D721Med (cell line): ENCODE results near the gene IL17RE.
"Not testable (repeated sequence)": the region's sequence is repeated elsewhere in the genome, so short reads cannot be mapped to it uniquely, and the experiment has no call there.

ENCODE experiments used
- DNase-seq: peaks from one replicate; pipeline ENCODE4 v3.0.0; 2011; ENCODE audit warnings: low spot score; ENCODE audit not compliant: insufficient read length
- FAIRE-seq: peaks from 2 replicates; lab custom pipeline; 2011; peaks lifted over from hg19 to GRCh38; lab: Jason Lieb, UNC
- CTCF ChIP-seq: IDR thresholded peaks from 2 replicates; pipeline ENCODE4 v1.5.1; 2012; ENCODE audit warnings: mild to moderate bottlenecking, control low read depth; ENCODE audit not compliant: insufficient read depth; ENCODE audit errors: missing control alignments

Gene IL17RE

DNA sequence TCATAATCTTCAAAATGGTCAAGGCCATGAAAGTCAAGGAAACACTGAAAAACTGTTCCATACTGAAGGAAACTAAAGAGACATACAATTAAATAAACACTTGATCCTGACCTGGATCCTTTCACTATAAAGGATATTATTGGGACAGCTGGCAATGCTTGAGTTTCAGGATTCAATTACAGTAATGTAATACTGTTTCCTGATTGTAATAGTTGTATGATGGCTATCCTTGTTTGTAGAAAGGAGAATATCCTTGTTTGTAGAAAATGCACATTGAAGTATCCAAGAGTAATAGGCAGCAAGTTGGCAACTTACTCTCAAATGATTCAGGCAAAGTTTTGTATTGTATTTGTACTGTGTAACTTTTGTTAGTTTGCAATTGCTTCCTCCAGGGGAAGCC, 27.2 kb upstream of the IL17RE start:
- DNase-seq (no peak), FAIRE-seq (no peak)
- no peak for TF ChIP-seq CTCF

DNA sequence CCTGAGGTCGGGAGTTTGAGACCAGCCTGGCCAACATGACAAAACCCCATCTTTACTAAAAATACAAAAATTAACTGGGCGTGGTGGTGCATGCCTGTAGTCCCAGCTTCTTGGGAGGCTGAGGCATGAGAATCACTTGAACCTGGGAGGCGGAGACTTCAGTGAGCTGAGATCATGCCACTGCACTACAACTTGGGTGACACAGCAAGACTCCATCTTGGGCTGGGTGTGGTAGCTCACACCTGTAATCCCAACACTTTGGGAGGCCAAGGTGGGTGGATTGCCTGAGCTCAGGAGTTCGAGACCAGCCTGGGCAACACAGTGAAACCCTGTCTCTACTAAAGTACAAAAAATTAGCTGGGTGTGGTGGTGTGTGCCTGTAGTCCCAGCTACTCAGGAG, 26.4 kb upstream of the IL17RE start:
- DNase-seq, FAIRE-seq: not testable (repeated sequence)

DNA sequence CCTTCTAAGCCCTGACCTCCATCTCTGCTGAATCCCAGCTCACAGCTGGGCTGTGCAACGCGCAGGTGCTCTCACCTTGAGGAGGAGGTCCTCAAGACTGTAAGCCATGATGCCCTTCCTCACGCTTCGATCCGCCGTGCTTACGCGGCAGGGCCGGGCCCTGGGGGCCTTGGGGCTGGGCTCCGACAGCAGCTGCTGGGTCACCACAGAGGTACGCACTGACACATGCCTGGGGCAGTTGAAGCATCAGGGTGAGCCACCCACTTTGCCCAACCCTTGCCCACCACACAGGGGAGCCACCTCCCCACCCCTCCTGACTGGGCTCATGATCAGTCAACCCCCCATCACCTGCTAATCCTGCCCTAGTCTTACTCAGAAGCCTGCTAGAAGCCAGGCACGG, 25.7 kb upstream of the IL17RE start:
- no peak for DNase-seq
- no peak for FAIRE-seq
- no peak for TF ChIP-seq CTCF

- no peak for TF ChIP-seq CTCF
- DNase-seq (no peak), FAIRE-seq (no peak)
These were observed 23.9 kb upstream of the IL17RE start for GRCh38 chr3:9878700-9879099.

DNA sequence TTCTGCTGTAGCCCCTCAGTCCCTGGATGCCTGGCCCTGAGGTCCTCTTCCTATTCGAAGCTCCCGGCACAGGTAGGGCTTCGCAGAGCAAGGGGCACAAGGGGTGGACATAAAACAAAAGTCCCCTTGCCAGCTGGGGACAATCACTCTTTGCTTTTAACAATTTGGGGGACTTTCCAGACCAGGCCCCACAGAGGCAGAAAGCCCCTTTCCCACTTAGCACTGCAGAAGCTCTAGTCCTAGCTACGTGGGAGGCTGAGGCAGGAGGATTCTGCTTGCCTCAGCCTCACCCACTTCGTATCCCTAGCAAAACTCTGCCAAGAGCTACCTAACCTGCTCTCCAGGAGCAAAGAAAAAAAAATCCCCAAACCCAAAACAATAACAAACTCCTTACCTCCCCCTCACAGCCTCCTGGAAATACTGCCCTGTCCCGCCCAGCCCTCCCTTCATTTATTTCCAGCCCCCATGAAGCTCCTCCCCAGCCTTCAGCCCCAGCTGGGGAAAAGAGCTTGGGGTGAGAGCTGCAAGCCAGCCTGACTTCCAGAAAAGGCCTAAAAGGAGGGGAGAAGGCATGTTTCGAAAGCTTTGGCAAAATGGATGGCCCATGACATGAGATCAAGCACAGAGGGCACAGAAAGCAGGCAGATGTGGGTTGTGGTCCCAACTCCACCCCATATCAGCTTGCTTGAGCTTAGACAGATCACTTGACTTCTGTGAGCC, 22.7 kb upstream of the IL17RE start, which contains the start of gene CIDEC:
Gene CIDEC (minus strand): TSS at position 424 of the 720 bp plus-strand sequence. CDS start 1,767 bp downstream, outside the sequence.
- FAIRE-seq (no peak), DNase-seq (no peak)
- no peak for TF ChIP-seq CTCF

- TF ChIP-seq CTCF = no peak
- DNase-seq (no peak), FAIRE-seq (no peak)
These were observed 21.2 kb upstream of the IL17RE start for GRCh38 chr3:9881441-9881840.

GRCh38 chr3:9883706-9884554, 18.7 kb upstream of the IL17RE start:
- no peak for FAIRE-seq
- no peak for DNase-seq
- no peak for TF ChIP-seq CTCF
